Immature natural killer cell (primary cell): ENCODE data around the gene SCNM1. TPM values are rescaled to one million over a fixed set of nuclear protein-coding genes. Genes with fewer than 3 reads are reported as not detected.
A peak's percentile ranks its signal among the peaks of the same experiment; 100 is the strongest.

Experiments
- DNase-seq, 3 donors: peaks; one replicate each; pipeline ENCODE4 v3.0.0; 2022; ENCODE audit warnings: mixed read lengths in 1 of 3
- H3K27ac Mint-ChIP-seq, 6 donors: one replicate each; pipeline ENCODE4 v1.8.0; 2020; ENCODE audit warnings: mixed read lengths in 6 of 6, mild to moderate bottlenecking in 5 of 6, inconsistent platforms in 4 of 6, moderate library complexity in 3 of 6
- H3K27me3 Mint-ChIP-seq, 3 donors: one replicate each; pipeline ENCODE4 v1.8.0; 2020 to 2021; ENCODE audit warnings: low read depth in 3 of 3, mild to moderate bottlenecking in 3 of 3, mixed read lengths in 3 of 3, moderate library complexity in 3 of 3, inconsistent platforms in 1 of 3
- H3K36me3 Mint-ChIP-seq, 3 donors: one replicate each; pipeline ENCODE4 v1.8.0; 2020; ENCODE audit warnings: mixed read lengths in 3 of 3, inconsistent platforms in 2 of 3, mild to moderate bottlenecking in 2 of 3
- H3K4me1 Mint-ChIP-seq, 2 donors: one replicate each; pipeline ENCODE4 v1.8.0; 2020; ENCODE audit warnings: inconsistent platforms in 2 of 2, mild to moderate bottlenecking in 2 of 2, mixed read lengths in 2 of 2, moderate library complexity in 1 of 2
- H3K4me3 Mint-ChIP-seq, 5 donors: one replicate each; pipeline ENCODE4 v1.8.0; 2020; ENCODE audit warnings: mild to moderate bottlenecking in 5 of 5, mixed read lengths in 5 of 5, inconsistent platforms in 3 of 5, moderate library complexity in 3 of 5
- H3K9me3 Mint-ChIP-seq, 6 donors: one replicate each; pipeline ENCODE4 v1.8.0; 2020; ENCODE audit warnings: mild to moderate bottlenecking in 6 of 6, mixed read lengths in 6 of 6, inconsistent platforms in 4 of 6, moderate library complexity in 3 of 6
- polyA plus RNA-seq, 3 donors: library from polyadenylated mRNA; unstranded; fragments of 300-500 nt; fragmentation: Illumina TruSeq; gene quantifications; one replicate each; pipeline ENCODE4 v1.2.3, GENCODE V29; 2021

SCNM1 gene
- 100 to 1,000 TPM in 1 of 3 donors, 10 to 100 TPM in 2; 79.4 to 122 (median 96.4) TPM for polyA plus RNA-seq

DNA sequence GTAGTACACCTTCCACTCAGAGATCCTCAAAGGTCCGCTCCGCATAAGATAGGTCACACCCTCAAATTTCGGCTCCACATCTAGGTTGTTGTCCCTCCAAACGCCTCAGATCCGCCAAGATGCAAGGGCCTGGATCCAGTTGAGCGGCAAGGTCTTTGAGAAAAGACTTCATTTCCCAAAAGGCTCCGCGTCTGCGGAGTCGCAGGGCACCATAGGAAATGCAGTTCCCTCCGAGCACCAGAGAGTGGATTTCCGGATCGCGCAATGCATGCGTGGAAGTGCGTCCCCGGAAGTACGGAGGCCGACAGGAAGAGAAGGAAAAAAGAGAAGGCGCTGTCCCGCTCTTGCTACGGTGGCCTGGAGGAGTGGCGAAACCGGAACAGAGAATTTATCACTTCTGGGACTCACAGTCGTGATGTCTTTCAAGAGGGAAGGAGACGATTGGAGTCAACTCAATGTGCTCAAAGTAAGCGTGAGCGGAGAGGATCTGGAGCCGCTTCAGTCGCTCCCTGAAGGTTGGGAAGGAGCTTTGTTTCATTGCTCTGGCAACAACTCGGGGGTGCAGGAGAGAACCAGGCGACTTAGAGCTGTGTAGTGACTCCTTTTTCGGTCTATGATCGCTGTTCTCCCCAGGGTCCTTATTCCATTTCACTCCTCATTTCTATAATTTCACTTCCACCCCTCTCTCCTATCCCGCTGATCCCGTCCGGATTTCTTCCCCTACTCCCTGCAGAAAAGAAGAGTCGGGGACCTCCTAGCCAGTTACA, at the start of gene SCNM1, which contains the start of gene LYSMD1:
Gene SCNM1 (plus strand): TSS at position 407 of the 767 bp plus-strand sequence. CDS start 9 bp downstream, at position 416.
Gene LYSMD1 (minus strand): TSS at position 165 of the 767 bp plus-strand sequence. CDS start 644 bp downstream, outside the sequence.
- Mint-ChIP-seq H3K9me3 (no peaks in the 10 kb centered on the region), H3K4me3 (peak within 1 kb of the TSS; percentile 94 to 100 (median 99)), H3K27me3 (peaks cover 9 to 15% (median 10%) of the 10 kb centered on the region in 3 donors), H3K36me3 (peaks cover 12 to 26% (median 19%) of the 10 kb centered on the region in 3 donors), H3K27ac (peak within 1 kb of the TSS; percentile 91 to 98 (median 95)), H3K4me1 (peaks cover 42 to 51% of the 10 kb centered on the region in 2 donors)
- peak; percentile 95 to 97 (median 96) for DNase-seq

DNA sequence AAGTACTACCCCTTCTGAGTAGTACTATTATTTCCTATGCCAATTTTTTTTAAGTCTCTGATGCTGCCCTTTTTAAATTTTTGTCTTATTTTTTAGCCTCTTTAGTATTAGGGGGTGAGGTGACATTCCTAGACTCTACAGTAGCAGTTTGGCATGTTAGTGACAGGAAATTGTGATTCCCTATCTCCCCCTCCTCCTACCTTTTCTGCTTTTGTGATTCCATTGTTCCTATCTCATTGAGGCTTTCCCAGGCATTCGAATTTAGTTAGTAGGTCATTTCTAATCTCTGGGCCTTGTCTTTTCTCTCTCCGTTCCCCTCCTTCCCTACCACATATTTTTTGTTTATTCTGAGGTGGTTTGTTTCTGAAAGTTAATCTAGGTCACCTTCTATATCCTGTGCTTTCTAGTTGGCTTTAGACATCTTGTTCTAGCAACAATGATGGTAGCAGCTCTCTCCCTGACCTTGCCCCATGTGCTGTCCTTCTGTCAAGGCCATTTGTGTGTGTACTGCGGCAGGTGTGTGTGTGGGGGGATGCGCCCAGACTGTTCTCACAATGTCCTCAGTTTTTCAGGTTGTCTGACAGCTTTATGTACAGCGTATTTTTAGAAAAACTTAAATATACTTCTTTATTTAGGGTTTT, 41.1 kb upstream of the SCNM1 start:
- Mint-ChIP-seq H3K4me3 (no peak overlapping the region), H3K4me1 (no peaks in the 10 kb centered on the region), H3K36me3 (peaks cover 8 to 26% (median 18%) of the 10 kb centered on the region in 3 donors), H3K27ac (no peak overlapping the region), H3K27me3 (peaks cover 0 to 2% (median 0%) of the 10 kb centered on the region in 3 donors), H3K9me3 (no peaks in the 10 kb centered on the region)
- no peak for DNase-seq

GRCh38 chr1:151128800-151129199, 37.1 kb upstream of the SCNM1 start:
- peaks cover 12 to 13% of the 10 kb centered on the region in 2 donors for H3K4me1 Mint-ChIP-seq
- H3K9me3 Mint-ChIP-seq, result no peaks in the 10 kb centered on the region

DNA sequence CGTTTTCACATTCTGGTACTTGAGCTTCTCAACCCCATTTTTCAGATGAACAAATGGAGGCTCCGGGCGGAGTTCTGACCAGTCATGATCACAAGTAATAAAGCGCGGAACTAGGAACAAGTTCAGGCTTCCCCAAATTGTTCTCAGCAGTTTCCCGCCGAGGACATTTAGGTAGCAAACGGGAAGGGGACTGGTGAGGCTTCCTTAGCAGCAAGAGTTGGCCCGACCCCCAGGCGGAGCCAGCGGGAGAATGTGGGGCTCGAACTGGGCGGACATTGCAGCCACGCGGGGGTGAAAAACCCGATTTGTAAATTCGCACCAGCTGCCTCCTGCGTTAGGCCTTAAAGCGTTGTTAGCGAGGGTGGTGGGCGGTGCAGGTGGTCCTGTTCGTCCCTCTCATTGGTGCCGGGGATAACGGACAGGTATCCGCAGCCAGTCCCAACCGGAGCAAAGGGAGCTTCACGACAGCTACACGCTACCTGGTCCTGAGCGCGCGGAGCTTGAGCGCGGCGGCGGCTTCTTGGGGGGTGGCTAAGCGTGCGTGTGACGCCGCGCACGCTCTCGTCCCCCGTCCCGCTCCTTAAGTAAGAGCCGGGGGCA, 34.9 kb upstream of the SCNM1 start:
- Mint-ChIP-seq H3K27ac (peak overlapping the region in 4 of 6 donors; percentile 45 to 74 (median 66)), H3K9me3 (no peaks in the 10 kb centered on the region), H3K36me3 (peaks cover 0 to 3% (median 0%) of the 10 kb centered on the region in 3 donors), H3K4me3 (peak overlapping the region; percentile 79 to 85 (median 83)), H3K27me3 (peaks cover 3 to 4% (median 4%) of the 10 kb centered on the region in 3 donors), H3K4me1 (peaks cover 12 to 13% of the 10 kb centered on the region in 2 donors)
- peak; percentile 70 to 74 (median 73) for DNase-seq

More at GRCh38 chr1:151128800-151129199, 37.1 kb upstream of the SCNM1 start:
- no peak overlapping the region for H3K27ac Mint-ChIP-seq
- H3K4me3 Mint-ChIP-seq, result no peak overlapping the region
- DNase-seq, result no peak
- peaks cover 4 to 11% (median 10%) of the 10 kb centered on the region in 3 donors for H3K36me3 Mint-ChIP-seq
- peaks cover under 1 to 4% (median 4%) of the 10 kb centered on the region in 3 donors for H3K27me3 Mint-ChIP-seq

DNA sequence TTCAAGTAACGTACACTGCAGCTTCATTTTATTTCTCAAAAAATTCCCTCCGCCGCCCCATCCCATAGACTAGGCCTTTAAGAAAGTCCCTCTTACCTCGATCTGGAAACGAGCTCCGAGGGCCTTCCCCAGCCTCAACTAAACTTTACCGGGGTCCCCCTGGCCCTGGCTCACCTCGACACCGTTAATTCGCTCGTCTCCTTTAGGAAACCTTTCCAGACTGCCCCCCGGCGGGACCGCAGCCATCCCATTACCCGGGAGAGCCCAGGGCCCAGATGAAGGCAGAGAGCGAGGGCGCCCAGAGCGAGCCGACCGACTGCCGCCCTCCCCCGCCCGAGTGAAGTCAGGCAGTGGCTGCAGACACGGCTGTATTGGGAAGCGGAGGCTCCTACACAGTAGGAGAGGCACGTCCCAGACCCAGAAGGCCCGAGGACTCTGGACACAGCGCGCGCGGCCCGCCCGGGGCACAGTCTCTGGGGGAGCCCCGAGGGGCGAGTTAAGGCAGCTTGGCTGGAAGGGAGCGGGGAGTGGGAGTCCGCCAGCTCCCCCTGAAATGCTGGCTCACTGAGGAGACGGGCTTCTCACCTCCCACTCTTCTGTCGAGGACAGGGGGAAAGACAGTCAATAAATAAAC, 34.1 kb upstream of the SCNM1 start:
- peak overlapping the region in 2 of 6 donors; percentile 30 to 74 for H3K27ac Mint-ChIP-seq
- peaks cover 3 to 5% (median 4%) of the 10 kb centered on the region in 3 donors for H3K27me3 Mint-ChIP-seq
- H3K9me3 Mint-ChIP-seq, result no peaks in the 10 kb centered on the region
- H3K4me3 Mint-ChIP-seq, result peak overlapping the region; percentile 79 to 85 (median 83)
- H3K4me1 Mint-ChIP-seq, result peaks cover 12 to 13% of the 10 kb centered on the region in 2 donors
- peaks cover 0 to 3% (median 0%) of the 10 kb centered on the region in 3 donors for H3K36me3 Mint-ChIP-seq
- no peak for DNase-seq

DNA sequence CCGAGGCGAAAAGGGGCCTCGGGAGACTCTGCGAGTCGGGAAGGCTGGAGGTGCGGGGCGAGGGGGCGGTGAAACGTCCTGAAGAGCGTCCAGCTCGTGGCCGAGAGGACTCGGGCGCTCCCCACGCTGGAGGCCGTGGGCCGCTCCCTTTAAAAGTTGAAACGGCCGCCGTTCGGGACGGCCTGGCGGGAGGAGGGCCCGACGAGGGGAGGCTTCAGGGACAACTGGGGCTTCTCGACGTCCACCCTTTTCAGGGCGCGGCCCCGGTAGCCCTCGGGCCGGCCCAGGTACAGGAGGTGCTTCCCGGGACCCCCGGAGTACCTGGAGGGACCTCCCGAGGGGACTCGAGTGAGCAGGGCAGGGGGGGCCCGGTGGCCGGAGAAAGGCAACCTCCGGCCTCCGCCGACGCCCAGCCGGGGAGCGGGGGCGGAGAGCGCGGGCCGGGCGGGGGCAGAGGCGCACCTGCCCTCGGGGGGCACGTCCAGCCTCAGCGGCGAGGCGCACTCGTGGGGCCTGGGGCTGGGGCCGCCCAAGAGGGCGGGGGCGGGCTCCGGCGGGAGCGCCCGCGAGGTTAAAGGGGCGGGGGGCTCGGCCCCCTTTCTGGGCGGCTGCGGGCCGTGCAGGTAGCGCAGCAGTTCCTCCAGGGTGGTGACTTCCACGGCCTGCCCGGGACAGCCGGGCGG, 33.5 kb upstream of the SCNM1 start:
- Mint-ChIP-seq H3K27me3 (peaks cover 3 to 5% (median 4%) of the 10 kb centered on the region in 3 donors), H3K36me3 (peaks cover 0 to 3% (median 0%) of the 10 kb centered on the region in 3 donors), H3K4me3 (no peak overlapping the region), H3K9me3 (no peaks in the 10 kb centered on the region), H3K27ac (no peak overlapping the region), H3K4me1 (peaks cover 12 to 13% of the 10 kb centered on the region in 2 donors)
- no peak for DNase-seq

- DNase-seq, result no peak
- no peak overlapping the region for H3K27ac Mint-ChIP-seq
- peaks cover 3 to 4% (median 3%) of the 10 kb centered on the region in 3 donors for H3K27me3 Mint-ChIP-seq
- H3K9me3 Mint-ChIP-seq, result no peaks in the 10 kb centered on the region
- peak overlapping the region in 1 of 5 donors; percentile 75 for H3K4me3 Mint-ChIP-seq
- H3K36me3 Mint-ChIP-seq, result peaks cover 0 to 3% (median 0%) of the 10 kb centered on the region in 3 donors
- H3K4me1 Mint-ChIP-seq, result peaks cover 12 to 13% of the 10 kb centered on the region in 2 donors
Measured at GRCh38 chr1:151133018-151133806, 32.7 kb upstream of the SCNM1 start.

DNA sequence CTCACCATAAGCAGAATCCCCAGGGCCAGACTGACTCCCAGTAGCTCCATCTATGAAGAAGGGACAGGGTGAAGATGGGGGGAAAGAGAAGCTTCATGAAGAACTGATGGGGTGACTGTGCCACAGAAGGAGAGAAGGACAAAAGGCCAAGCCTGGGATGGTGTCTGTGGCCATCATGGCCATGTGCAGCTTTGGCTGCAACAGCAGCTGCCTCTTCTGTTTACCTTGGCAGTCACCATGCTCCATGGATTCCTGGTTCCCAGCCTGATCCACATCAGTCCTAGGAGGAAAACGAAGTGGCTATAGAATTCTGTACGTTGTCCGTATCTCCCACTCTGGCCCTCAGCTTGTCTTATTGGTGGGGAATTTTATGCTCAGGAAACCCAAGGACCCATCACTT, 31.5 kb upstream of the SCNM1 start:
- no peak overlapping the region for H3K4me3 Mint-ChIP-seq
- no peak for DNase-seq

DNA sequence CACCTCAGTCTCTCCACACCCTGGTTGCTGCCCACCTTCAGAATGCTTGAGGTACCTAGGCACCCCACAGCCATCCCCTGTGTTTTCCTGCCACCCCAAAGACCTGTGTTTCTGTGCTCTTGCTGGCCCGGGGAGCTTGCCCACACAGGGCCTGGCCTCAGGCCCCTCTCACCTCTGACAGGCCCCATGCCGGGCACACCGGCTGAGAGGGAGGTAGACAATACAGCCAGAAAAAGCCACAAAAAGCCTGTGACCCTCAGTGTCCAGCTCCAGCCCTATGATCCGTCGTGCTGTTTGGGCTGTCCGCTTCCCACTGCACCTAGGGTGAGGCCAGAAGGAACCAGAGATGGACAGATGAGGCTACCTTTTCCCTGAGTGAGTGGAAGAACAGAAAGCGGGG, 31.0 kb upstream of the SCNM1 start:
- no peak overlapping the region for H3K27ac Mint-ChIP-seq
- no peak for DNase-seq
- H3K9me3 Mint-ChIP-seq, result no peaks in the 10 kb centered on the region
- no peak overlapping the region for H3K4me3 Mint-ChIP-seq
- H3K4me1 Mint-ChIP-seq, result peaks cover 12 to 13% of the 10 kb centered on the region in 2 donors
- peaks cover 3 to 4% (median 3%) of the 10 kb centered on the region in 3 donors for H3K27me3 Mint-ChIP-seq
- H3K36me3 Mint-ChIP-seq, result no peaks in the 10 kb centered on the region

More for the DNA sequence above, 31.5 kb upstream of the SCNM1 start:
- Mint-ChIP-seq H3K4me1 (peaks cover 12 to 13% of the 10 kb centered on the region in 2 donors), H3K27me3 (peaks cover 3 to 4% (median 3%) of the 10 kb centered on the region in 3 donors), H3K27ac (no peak overlapping the region), H3K36me3 (no peaks in the 10 kb centered on the region), H3K9me3 (no peaks in the 10 kb centered on the region)

DNA sequence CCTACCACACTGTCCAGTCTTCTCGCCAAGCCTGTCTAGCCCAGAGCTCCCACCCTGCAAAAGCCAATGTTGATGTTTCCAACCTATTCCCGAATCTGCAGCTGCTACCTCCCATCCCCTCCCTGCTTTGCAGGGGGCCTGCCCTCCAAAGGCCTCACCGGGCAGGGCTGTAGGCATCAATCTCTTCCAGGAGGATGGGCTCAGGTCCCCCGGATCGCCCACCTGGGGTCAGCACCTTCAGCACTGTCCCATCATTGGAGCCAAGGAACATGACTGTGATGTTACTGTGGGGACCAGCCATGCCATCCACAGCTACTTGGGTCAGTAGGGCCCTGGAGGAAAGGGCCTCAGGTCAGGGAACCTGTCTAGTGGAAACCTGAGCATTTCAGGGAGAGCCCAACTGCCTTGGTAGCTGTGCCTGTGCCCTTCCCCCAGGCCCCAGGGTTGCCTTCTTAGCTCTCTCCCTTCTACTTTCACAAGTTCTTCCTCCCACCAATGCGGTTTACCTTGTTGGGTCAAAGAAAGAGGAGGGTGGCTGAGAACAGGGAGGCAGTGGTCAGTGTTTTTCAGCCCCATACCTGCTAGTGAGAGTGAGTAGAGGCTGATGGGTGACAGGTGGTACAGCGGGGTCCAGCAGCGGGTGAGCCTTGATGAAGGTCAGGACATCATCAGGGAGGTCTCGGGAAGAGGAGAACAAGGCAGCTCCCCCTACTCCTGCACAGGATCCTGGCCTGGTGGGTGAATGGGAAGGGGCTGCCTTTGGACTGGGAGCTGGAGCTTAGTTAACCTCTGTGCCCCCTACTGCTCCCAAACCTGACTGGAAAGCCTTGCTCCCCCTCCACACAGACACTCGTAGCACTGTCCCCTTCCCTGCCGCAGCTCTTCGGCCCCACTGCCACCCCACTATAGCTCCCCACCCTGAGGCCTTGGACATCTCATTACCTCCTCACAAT, 30.2 kb upstream of the SCNM1 start:
- no peak for DNase-seq
- Mint-ChIP-seq H3K9me3 (no peaks in the 10 kb centered on the region), H3K36me3 (no peaks in the 10 kb centered on the region)

GRCh38 chr1:151137789-151138188, 28.2 kb upstream of the SCNM1 start:
- Mint-ChIP-seq H3K27me3 (peaks cover 1 to 3% (median 2%) of the 10 kb centered on the region in 3 donors), H3K36me3 (no peaks in the 10 kb centered on the region), H3K4me1 (no peaks in the 10 kb centered on the region), H3K27ac (no peak overlapping the region), H3K9me3 (no peaks in the 10 kb centered on the region), H3K4me3 (no peak overlapping the region)
- no peak for DNase-seq

More for the DNA sequence above, 30.2 kb upstream of the SCNM1 start:
- H3K27me3 Mint-ChIP-seq, result peaks cover 3% of the 10 kb centered on the region in 3 donors
- no peak overlapping the region for H3K27ac Mint-ChIP-seq
- no peak overlapping the region for H3K4me3 Mint-ChIP-seq
- peaks cover 10% of the 10 kb centered on the region in 2 donors for H3K4me1 Mint-ChIP-seq
